Karpas-422 (cell line): ENCODE measurements around the gene GRID2. TPM values are rescaled to one million over a fixed set of nuclear protein-coding genes. Genes with fewer than 3 reads are reported as not detected.

Experiments
- DNase-seq: peaks from one replicate; pipeline ENCODE4 v3.0.0-alpha.2; 2015
- H2AFZ ChIP-seq: fragments of 200-600 bp; sonication (generic); 2 replicates; pipeline ENCODE4 v1.6.1; 2014; ENCODE audit warnings: antibody characterized with exemption, low read length, mixed read lengths
- H3K27ac ChIP-seq: fragments of 200-600 bp; sonication (generic); 2 replicates; pipeline ENCODE4 v1.5.1; 2014; ENCODE audit warnings: mild to moderate bottlenecking, low read length, moderate library complexity
- H3K27me3 ChIP-seq: fragments of 200-600 bp; sonication (generic); 2 replicates; pipeline ENCODE4 v1.6.1; 2014; ENCODE audit warnings: low read length, mixed read lengths
- H3K36me3 ChIP-seq: fragments of 200-600 bp; sonication (generic); 2 replicates; pipeline ENCODE4 v1.6.1; 2014; ENCODE audit warnings: low read length, mixed read lengths; ENCODE audit not compliant: insufficient read depth
- H3K4me1 ChIP-seq: fragments of 200-600 bp; sonication (generic); 2 replicates; pipeline ENCODE4 v1.6.1; 2014; ENCODE audit warnings: mild to moderate bottlenecking, low read length, mixed read lengths
- H3K4me2 ChIP-seq: fragments of 200-600 bp; sonication (generic); 2 replicates; pipeline ENCODE4 v1.6.1; 2014; ENCODE audit warnings: low read length, low read depth, mild to moderate bottlenecking; ENCODE audit not compliant: poor library complexity, severe bottlenecking
- H3K4me3 ChIP-seq: fragments of 200-600 bp; sonication (generic); 2 replicates; pipeline ENCODE4 v1.5.1; 2014; ENCODE audit warnings: mild to moderate bottlenecking, antibody characterized with exemption, low read length, mixed read lengths
- H3K79me2 ChIP-seq: fragments of 200-600 bp; sonication (generic); 2 replicates; pipeline ENCODE4 v1.6.1; 2014; ENCODE audit warnings: mild to moderate bottlenecking, low read length, mixed read lengths
- H3K9ac ChIP-seq: fragments of 200-600 bp; sonication (generic); 2 replicates; pipeline ENCODE4 v1.6.0; 2014; ENCODE audit warnings: low read length
- H3K9me2 ChIP-seq: fragments of 200-600 bp; sonication (generic), shearing (Covaris generic); replicated peaks from 2 replicates; pipeline ENCODE4 v1.6.0; 2014; ENCODE audit warnings: mild to moderate bottlenecking, low read length, moderate library complexity; ENCODE audit not compliant: insufficient read depth
- H3K9me3 ChIP-seq: fragments of 300-700, 200-600 bp; sonication (generic); 2 replicates; pipeline ENCODE4 v1.6.1; 2014; ENCODE audit warnings: low read length, mixed read lengths
- H4K20me1 ChIP-seq: fragments of 200-600 bp; sonication (generic); 2 replicates; pipeline ENCODE4 v1.6.1; 2014; ENCODE audit warnings: mild to moderate bottlenecking, antibody characterized with exemption, low read length, low read depth; ENCODE audit not compliant: insufficient read depth
- total RNA-seq: library from RNA; depleted of rRNA; stranded (reverse); fragments of >200 nt; shearing (Covaris generic); gene quantifications from 2 replicates; pipeline ENCODE4 v1.2.3, GENCODE V29; 2014; ENCODE audit warnings: low replicate concordance

GRID2 gene
- total RNA-seq, 1 experiment from 2014 or later: not detected

DNA sequence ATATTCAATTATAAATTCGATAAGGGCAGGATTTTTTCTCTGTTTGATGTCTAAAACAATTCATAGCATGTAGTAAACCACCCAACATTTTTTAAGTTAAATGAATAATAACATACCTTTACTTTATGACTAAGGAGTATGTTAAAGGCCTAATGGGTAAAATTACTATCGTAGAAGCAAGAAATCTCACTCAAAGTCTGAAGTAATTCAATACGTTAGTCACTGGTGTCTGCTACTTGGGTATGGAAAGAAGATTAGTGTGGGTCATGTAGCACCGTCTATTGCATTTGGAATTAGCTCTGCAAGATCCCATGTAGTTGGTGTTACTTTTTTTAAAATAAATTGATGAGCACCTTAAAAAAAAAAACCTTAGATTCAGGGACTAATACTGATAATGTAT is 374.5 kb downstream of the GRID2 start:
- DNase-seq: no peak
- Histone ChIP-seq H3K4me3 (no peak overlapping the region), H3K4me2 (no peak overlapping the region), H3K9me3 (peaks cover 11% of the 10 kb centered on the region), H3K36me3 (no peaks in the 10 kb centered on the region), H3K27me3 (no peaks in the 10 kb centered on the region), H3K79me2 (no peaks in the 10 kb centered on the region), H3K4me1 (no peaks in the 10 kb centered on the region), H3K9ac (no peak overlapping the region), H3K9me2 (no peaks in the 10 kb centered on the region), H3K27ac (no peak overlapping the region), H4K20me1 (no peaks in the 10 kb centered on the region), H2AFZ (no peak overlapping the region)

DNA sequence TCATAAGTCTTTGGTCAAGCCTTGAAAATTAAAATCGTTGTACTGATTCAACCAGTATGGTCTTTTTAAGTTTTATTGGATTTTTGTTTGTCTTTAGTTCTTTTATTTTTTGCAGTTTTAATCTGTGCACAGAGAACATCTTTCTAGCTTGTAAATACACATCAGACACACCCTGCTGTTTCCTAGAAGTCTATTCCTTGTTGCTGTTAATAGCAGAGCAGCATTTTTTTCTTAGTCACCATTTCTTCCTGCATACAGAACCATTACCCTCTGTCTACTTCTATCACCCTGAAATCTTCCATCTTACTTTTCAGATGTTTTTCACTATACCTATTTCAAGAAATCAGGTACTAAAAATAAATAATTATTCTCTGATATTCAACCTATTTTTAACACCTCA is 375.4 kb downstream of the GRID2 start:
- Histone ChIP-seq H3K27ac (no peak overlapping the region), H3K9ac (no peak overlapping the region), H3K27me3 (no peaks in the 10 kb centered on the region), H3K4me2 (no peak overlapping the region), H4K20me1 (no peaks in the 10 kb centered on the region), H3K4me1 (no peaks in the 10 kb centered on the region), H3K4me3 (no peak overlapping the region), H3K9me3 (peaks cover 11% of the 10 kb centered on the region), H3K79me2 (no peaks in the 10 kb centered on the region), H3K36me3 (no peaks in the 10 kb centered on the region), H2AFZ (no peak overlapping the region), H3K9me2 (no peaks in the 10 kb centered on the region)
- no peak for DNase-seq

DNA sequence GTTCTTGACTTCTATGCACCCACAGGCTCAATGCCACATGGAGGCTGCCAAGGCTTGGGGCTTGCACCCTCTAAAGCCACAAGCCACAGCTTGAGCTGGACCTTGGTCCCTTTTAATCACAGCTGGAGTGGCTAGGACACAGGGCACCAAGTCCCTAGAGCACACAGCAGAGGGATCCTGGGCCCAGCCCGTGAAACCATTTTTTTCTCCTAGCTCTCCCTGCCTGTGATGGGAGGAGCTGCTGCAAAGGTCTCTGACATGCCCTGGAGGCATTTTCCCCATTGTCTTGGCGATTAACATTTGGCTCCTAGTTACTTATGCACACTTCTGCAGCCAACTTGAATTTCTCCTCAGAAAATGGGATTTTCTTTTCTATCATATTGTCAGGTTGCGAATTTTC is 410.9 kb downstream of the GRID2 start:
- H3K9me2 ChIP-seq: no peaks in the 10 kb centered on the region
- H3K27ac ChIP-seq: no peak overlapping the region
- H4K20me1 ChIP-seq: no peaks in the 10 kb centered on the region
- H3K4me2 ChIP-seq: no peak overlapping the region
- no peaks in the 10 kb centered on the region for H3K36me3 ChIP-seq
- DNase-seq: no peak
- no peak overlapping the region for H3K4me3 ChIP-seq
- H3K79me2 ChIP-seq: no peaks in the 10 kb centered on the region
- H3K9ac ChIP-seq: no peak overlapping the region
- no peak overlapping the region for H2AFZ ChIP-seq
- H3K9me3 ChIP-seq: peaks cover 14% of the 10 kb centered on the region
- no peaks in the 10 kb centered on the region for H3K4me1 ChIP-seq
- no peaks in the 10 kb centered on the region for H3K27me3 ChIP-seq

DNA sequence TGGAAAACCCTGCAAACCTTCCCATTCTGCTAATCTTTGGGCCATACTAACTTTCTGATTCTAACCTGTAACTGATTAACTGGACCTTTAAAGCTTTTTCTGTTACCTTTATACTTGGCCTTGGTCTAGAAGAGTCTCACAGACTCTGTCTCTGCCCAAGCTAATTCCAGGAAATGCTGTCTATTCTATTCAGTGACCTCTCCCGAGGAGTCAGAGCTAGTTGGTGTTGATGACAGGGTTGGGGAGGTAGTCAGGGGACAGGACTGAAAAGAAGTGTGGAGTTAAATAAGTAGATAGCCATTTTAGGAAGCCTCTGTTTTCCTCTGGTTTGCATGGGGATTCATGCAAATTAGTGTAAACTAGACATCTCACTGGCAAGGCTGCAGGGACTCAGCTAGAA is 429.5 kb downstream of the GRID2 start:
- Histone ChIP-seq H3K4me2 (no peak overlapping the region), H3K4me3 (no peak overlapping the region), H3K36me3 (no peaks in the 10 kb centered on the region), H3K9me2 (no peaks in the 10 kb centered on the region), H3K4me1 (no peaks in the 10 kb centered on the region), H3K27me3 (no peaks in the 10 kb centered on the region), H4K20me1 (no peaks in the 10 kb centered on the region), H2AFZ (no peak overlapping the region), H3K79me2 (no peaks in the 10 kb centered on the region), H3K27ac (no peak overlapping the region), H3K9ac (no peak overlapping the region), H3K9me3 (peaks cover 9% of the 10 kb centered on the region)
- DNase-seq: no peak

DNA sequence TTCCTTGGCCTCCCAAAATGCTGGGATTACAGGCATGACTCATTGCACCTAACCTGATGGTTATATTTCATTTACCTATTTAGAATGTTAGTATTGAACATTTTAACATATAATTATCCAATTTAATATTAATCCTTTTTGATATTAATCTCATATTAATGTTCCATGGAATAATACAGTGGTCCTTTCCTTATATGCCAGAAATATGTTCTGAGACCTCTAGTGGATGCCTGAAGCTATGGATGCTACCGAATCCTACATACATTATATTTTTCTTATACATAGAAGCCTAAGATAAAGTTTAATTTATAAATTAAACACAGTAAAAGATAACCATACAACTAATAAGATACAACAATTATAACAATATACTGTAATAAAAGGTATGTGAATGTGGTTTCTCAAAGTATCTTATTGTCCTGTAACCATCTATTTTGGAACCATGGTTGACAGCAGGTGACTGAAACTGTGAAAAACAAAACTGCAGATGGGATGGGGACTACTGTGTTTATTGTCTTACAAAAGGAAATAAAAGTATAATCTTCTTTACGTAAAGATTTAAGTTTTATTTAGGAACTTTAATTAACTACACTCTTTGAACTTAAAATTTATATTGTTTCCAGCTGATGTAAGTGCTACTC is 431.4 kb downstream of the GRID2 start:
- Histone ChIP-seq H3K9me3 (peaks cover 3% of the 10 kb centered on the region), H3K4me1 (no peaks in the 10 kb centered on the region), H4K20me1 (no peaks in the 10 kb centered on the region), H3K9ac (no peak overlapping the region), H3K27ac (no peak overlapping the region), H3K27me3 (no peaks in the 10 kb centered on the region), H3K9me2 (no peaks in the 10 kb centered on the region), H3K79me2 (no peaks in the 10 kb centered on the region), H3K36me3 (no peaks in the 10 kb centered on the region), H3K4me2 (no peak overlapping the region), H2AFZ (no peak overlapping the region), H3K4me3 (no peak overlapping the region)
- DNase-seq: no peak

DNA sequence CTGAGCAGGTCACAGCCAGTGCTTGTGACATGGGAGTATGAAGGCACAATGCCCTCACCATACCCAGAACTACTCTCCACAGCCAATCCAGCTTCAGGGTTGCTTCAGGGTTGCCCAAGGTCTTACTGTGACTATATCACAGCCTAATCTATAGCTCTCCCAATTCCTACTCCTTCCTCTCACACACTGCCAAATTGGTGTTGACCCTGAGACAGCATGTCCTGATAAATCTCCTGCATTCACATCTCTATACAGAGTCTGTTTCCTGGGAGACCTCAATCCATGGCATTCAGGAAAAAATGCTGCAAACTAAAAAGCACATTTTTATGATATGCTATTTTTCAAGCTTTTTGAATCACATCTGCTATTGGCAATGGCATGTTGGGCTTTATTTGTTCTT is 456.7 kb downstream of the GRID2 start:
- DNase-seq: no peak
- H3K4me3 ChIP-seq: no peak overlapping the region

DNA sequence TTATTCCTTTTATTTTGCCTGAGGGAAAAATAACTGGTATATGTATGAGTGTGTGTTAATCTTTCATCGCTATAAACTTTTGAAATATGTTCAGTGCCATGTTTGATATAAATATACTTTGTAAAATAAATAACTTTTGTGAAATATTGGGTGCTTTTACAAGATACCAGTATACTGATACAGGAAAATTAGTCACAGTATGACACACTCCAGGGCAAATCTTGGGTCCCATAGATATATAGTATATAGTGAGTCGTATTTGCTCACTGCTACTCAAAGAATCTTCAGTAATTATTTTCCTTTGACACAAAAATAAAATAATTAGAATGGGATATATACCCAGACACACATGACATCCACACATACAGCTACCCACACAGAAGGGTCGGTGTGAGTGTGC is 472.3 kb downstream of the GRID2 start:
- no peak for DNase-seq
- H3K9me2 ChIP-seq: no peaks in the 10 kb centered on the region

More for the DNA sequence above, 456.7 kb downstream of the GRID2 start:
- no peaks in the 10 kb centered on the region for H3K4me1 ChIP-seq
- H3K4me2 ChIP-seq: no peak overlapping the region
- no peaks in the 10 kb centered on the region for H3K79me2 ChIP-seq
- no peak overlapping the region for H3K9ac ChIP-seq
- peaks cover 25% of the 10 kb centered on the region for H3K9me3 ChIP-seq
- H2AFZ ChIP-seq: no peak overlapping the region
- no peak overlapping the region for H3K27ac ChIP-seq
- no peaks in the 10 kb centered on the region for H3K9me2 ChIP-seq
- no peaks in the 10 kb centered on the region for H3K36me3 ChIP-seq
- no peaks in the 10 kb centered on the region for H3K27me3 ChIP-seq
- H4K20me1 ChIP-seq: no peaks in the 10 kb centered on the region

DNA sequence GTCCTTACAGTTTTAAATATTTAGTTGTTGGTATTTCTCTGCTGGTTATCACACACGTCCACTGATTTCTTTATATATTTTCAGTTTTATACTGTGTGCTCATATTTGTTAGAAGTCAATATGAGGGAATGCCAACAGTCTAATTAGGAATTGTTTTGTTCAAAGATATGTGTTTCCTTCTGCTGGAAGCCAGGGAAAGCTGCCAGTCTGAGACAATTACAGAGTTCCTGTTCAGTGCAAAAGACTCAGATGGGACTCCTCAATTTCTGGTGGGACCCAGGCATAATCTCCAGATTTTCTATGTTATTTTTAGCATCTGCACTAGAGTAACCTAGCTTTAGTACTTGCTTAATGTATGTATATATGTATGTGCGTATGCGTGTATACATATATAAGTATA is 486.0 kb downstream of the GRID2 start:
- no peaks in the 10 kb centered on the region for H3K4me1 ChIP-seq
- H3K4me2 ChIP-seq: no peak overlapping the region
- H3K9me3 ChIP-seq: peaks cover 7% of the 10 kb centered on the region; the same call in 1 of the 2 replicates
- H3K27me3 ChIP-seq: no peaks in the 10 kb centered on the region
- H2AFZ ChIP-seq: no peak overlapping the region
- no peak overlapping the region for H3K9ac ChIP-seq
- H3K4me3 ChIP-seq: no peak overlapping the region
- H3K9me2 ChIP-seq: no peaks in the 10 kb centered on the region
- DNase-seq: no peak
- H3K36me3 ChIP-seq: no peaks in the 10 kb centered on the region
- H3K79me2 ChIP-seq: no peaks in the 10 kb centered on the region
- no peaks in the 10 kb centered on the region for H4K20me1 ChIP-seq
- H3K27ac ChIP-seq: no peak overlapping the region

More for the DNA sequence above, 472.3 kb downstream of the GRID2 start:
- Histone ChIP-seq H3K4me3 (no peak overlapping the region), H3K27ac (no peak overlapping the region), H2AFZ (no peak overlapping the region), H3K4me1 (no peaks in the 10 kb centered on the region), H3K79me2 (no peaks in the 10 kb centered on the region), H3K4me2 (no peak overlapping the region), H3K9me3 (peaks cover 16% of the 10 kb centered on the region; the same call in 1 of the 2 replicates), H3K9ac (no peak overlapping the region), H4K20me1 (no peaks in the 10 kb centered on the region), H3K27me3 (no peaks in the 10 kb centered on the region), H3K36me3 (no peaks in the 10 kb centered on the region)
